Thyroid gland (tissue), 4 donors: ENCODE measurements around the gene GRM7.

Experiments
- POLR2A ChIP-seq, 2 donors: fragments of 450-650 bp; IDR thresholded peaks; one replicate each; pipeline ENCODE4 v1.6.1; 2017; ENCODE audit warnings: antibody characterized with exemption in 2 of 2, mild to moderate bottlenecking in 2 of 2, moderate library complexity in 1 of 2
- TF ChIP-seq, protein P1 (sequence below), 6 experiments: fragments of 200-600 bp in 3 of 6; fragments of 450-650 bp in 3 of 6; sonication (generic) in 3 of 6; IDR thresholded peaks; one replicate each; pipeline ENCODE4 v1.5.1; 2016 to 2019; ENCODE audit warnings: antibody characterized with exemption in 6 of 6, mild to moderate bottlenecking in 2 of 6, inconsistent platforms in 1 of 6, moderate library complexity in 1 of 6

DNA sequence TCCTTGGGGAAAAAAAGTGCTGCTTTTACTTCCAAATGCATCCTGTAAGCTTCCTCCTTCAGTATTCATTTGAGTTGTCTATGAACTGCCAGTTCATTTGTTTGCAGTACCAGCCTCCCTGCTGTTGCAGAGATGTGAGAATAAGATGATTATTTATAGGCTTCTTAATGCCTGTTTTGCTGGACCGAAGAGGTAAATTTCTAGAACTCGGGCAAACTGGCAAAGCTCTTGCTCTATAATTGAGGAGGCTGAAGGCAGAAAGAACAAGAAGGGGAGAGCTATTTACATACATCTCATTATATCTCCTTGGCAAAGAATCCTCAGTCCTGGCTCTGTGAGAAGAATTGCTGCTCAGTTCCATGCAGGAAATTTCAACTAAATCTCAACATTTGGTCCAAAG is 790.4 kb downstream of the GRM7 start:
- no peak for TF ChIP-seq POLR2A (IDR thresholded peaks at IDR 0.05)
- TF ChIP-seq, protein P1, sequence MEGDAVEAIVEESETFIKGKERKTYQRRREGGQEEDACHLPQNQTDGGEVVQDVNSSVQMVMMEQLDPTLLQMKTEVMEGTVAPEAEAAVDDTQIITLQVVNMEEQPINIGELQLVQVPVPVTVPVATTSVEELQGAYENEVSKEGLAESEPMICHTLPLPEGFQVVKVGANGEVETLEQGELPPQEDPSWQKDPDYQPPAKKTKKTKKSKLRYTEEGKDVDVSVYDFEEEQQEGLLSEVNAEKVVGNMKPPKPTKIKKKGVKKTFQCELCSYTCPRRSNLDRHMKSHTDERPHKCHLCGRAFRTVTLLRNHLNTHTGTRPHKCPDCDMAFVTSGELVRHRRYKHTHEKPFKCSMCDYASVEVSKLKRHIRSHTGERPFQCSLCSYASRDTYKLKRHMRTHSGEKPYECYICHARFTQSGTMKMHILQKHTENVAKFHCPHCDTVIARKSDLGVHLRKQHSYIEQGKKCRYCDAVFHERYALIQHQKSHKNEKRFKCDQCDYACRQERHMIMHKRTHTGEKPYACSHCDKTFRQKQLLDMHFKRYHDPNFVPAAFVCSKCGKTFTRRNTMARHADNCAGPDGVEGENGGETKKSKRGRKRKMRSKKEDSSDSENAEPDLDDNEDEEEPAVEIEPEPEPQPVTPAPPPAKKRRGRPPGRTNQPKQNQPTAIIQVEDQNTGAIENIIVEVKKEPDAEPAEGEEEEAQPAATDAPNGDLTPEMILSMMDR (IDR thresholded peaks at IDR 0.05), result no peak
